PC-9 (cell line): ENCODE measurements around the gene LCAT.

Experiments
- EZH2 ChIP-seq: fragments of 200-600 bp; sonication (generic); IDR thresholded peaks from 2 replicates; pipeline ENCODE4 v1.8.0; 2017; ENCODE audit warnings: antibody characterized with exemption, low read depth
- TF ChIP-seq, protein P1 (sequence below): fragments of 200-600 bp; sonication (generic); conservative IDR thresholded peaks from 2 replicates; pipeline ENCODE4 v1.6.1; 2017; ENCODE audit warnings: mixed run types, antibody characterized with exemption, mild to moderate bottlenecking, moderate library complexity

DNA sequence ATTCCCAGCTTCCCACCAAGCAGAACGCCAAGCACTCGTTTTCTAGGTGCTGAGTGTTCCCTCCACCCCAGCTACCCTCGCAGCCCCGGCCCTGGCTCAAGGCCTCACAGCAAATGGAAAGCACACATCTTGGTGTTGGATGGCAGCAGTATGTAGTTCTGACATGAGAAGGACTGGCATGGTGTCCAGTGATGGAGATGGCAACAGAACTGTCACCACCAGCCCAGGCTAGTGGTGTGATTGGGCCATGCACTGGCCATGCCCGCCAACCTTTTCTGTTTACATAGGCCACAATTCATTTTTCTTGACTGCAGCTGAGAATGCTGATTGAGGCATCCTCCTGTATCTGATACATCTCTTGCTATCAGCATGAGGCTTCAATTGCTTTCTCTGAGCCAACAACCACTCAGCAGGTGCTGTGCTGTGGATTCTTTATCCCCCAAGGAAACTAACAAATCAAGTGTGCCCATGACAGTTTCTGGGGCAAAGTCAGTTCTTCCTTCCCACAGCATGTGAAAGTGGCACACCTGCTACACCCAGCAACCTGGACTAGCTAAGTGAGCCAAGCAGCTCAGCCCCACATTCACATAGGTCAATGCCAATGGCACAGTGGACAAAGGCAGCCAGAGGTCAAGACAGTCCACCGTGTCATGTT is 20.7 kb upstream of the LCAT start:
- TF ChIP-seq, protein P1, sequence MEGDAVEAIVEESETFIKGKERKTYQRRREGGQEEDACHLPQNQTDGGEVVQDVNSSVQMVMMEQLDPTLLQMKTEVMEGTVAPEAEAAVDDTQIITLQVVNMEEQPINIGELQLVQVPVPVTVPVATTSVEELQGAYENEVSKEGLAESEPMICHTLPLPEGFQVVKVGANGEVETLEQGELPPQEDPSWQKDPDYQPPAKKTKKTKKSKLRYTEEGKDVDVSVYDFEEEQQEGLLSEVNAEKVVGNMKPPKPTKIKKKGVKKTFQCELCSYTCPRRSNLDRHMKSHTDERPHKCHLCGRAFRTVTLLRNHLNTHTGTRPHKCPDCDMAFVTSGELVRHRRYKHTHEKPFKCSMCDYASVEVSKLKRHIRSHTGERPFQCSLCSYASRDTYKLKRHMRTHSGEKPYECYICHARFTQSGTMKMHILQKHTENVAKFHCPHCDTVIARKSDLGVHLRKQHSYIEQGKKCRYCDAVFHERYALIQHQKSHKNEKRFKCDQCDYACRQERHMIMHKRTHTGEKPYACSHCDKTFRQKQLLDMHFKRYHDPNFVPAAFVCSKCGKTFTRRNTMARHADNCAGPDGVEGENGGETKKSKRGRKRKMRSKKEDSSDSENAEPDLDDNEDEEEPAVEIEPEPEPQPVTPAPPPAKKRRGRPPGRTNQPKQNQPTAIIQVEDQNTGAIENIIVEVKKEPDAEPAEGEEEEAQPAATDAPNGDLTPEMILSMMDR = no peak
- TF ChIP-seq EZH2 = no peak
